Caco-2 (cell line): Measurements from ENCODE around the gene COQ5. TPM values are rescaled to one million over a fixed set of nuclear protein-coding genes. Genes with fewer than 3 reads are reported as not detected.
A peak's percentile ranks its signal among the peaks of the same experiment; 100 is the strongest.

Source experiments
- BruUV-seq: library from RNA; stranded (reverse); fragments of 400-500 nt; replicated peaks from 2 replicates; lab custom pipeline; 2021; lab: Mats Ljungman, UMichigan
- CTCF ChIA-PET: fragments of 300-600 bp; sonication (Branson Sonifier 250); formaldehyde crosslinking; loops from one replicate; lab custom pipeline; 2022; ENCODE audit warnings: antibody characterized with exemption; lab: Charles Lee
- POLR2A ChIA-PET: fragments of 300-600 bp; sonication (Branson Sonifier 250); formaldehyde crosslinking; loops from one replicate; lab custom pipeline; 2022; ENCODE audit warnings: antibody characterized with exemption; lab: Charles Lee
- DNase-seq, 2 experiments: peaks; one replicate each; pipeline versions ENCODE4 v3.0.0 to v3.0.0-alpha.2; 2020 to 2022
- H3K27me3 ChIP-seq: replicated peaks from 2 replicates; pipeline ENCODE4 v1.6.0; 2011; ENCODE audit warnings: low read length; ENCODE audit not compliant: control insufficient read depth, insufficient read depth
- H3K36me3 ChIP-seq: 2 replicates; pipeline ENCODE4 v1.5.1; 2011; ENCODE audit warnings: low read length; ENCODE audit not compliant: control insufficient read depth, insufficient read depth
- H3K4me1 ChIP-seq: fragments of 250-450 bp; sonication (Bioruptor Pico); 2 replicates; pipeline ENCODE4 v1.5.1; 2020; ENCODE audit warnings: mild to moderate bottlenecking
- H3K4me3 ChIP-seq: 2 replicates; pipeline ENCODE4 v1.5.1; 2011; ENCODE audit warnings: low read depth, mild to moderate bottlenecking, control low read depth, low read length
- H3K9me3 ChIP-seq: fragments of 250-450 bp; sonication (Bioruptor Pico); 2 replicates; pipeline ENCODE4 v1.5.1; 2020; ENCODE audit warnings: mild to moderate bottlenecking, moderate library complexity
- H3K27ac Mint-ChIP-seq: one replicate; pipeline ENCODE4 v1.8.0; 2022; ENCODE audit warnings: mixed read lengths; ENCODE audit not compliant: unreplicated experiment
- H3K27me3 Mint-ChIP-seq: one replicate; pipeline ENCODE4 v1.8.0; 2022; ENCODE audit warnings: mixed read lengths; ENCODE audit not compliant: insufficient read depth, unreplicated experiment
- H3K36me3 Mint-ChIP-seq: one replicate; pipeline ENCODE4 v1.8.0; 2022; ENCODE audit warnings: mild to moderate bottlenecking, mixed read lengths; ENCODE audit not compliant: insufficient read depth, unreplicated experiment
- H3K4me1 Mint-ChIP-seq: one replicate; pipeline ENCODE4 v1.8.0; 2022; ENCODE audit warnings: low read depth, mixed read lengths; ENCODE audit not compliant: unreplicated experiment
- H3K4me3 Mint-ChIP-seq: one replicate; pipeline ENCODE4 v1.8.0; 2022; ENCODE audit warnings: mild to moderate bottlenecking, moderate library complexity, mixed read lengths; ENCODE audit not compliant: unreplicated experiment
- H3K9me3 Mint-ChIP-seq: one replicate; pipeline ENCODE4 v1.8.0; 2022; ENCODE audit warnings: mixed read lengths; ENCODE audit not compliant: unreplicated experiment
- CTCF ChIP-seq, 2 experiments: fragments of 200-600 bp in 1 of 2; IDR thresholded peaks; 1 replicate in 1 of 2; 2 replicates in 1 of 2; pipeline versions ENCODE4 v1.5.1 to v1.8.0; 2011 to 2022; ENCODE audit warnings: antibody characterized with exemption in 1 of 2, control low read depth in 1 of 2, inconsistent platforms in 1 of 2, low read depth in 1 of 2, low read length in 1 of 2, mild to moderate bottlenecking in 1 of 2, moderate library complexity in 1 of 2; ENCODE audit not compliant: insufficient read depth in 1 of 2, severe bottlenecking in 1 of 2, unreplicated experiment in 1 of 2
- intact Hi-C: fragments of 100-400 bp; cut with micrococcal nuclease; formaldehyde crosslinking; loops from one replicate; pipeline ENCODE4 v1.10.0; 2022; ENCODE audit not compliant: unreplicated experiment
- total RNA-seq: library from RNA; stranded (reverse); gene quantifications from 2 replicates; pipeline ENCODE4 v1.2.3, GENCODE V29; 2022

Gene COQ5
- total RNA-seq, 1 experiment from 2014 or later, result 20.7 TPM

GRCh38 chr12:120468821-120469449, 60.0 kb downstream of the COQ5 start:
- Histone ChIP-seq H3K4me3 (peak overlapping the region; percentile 80), H3K27me3 (no peaks in the 10 kb centered on the region), H3K9me3 (no peaks in the 10 kb centered on the region), H3K4me1 (peaks cover 5% of the 10 kb centered on the region), H3K36me3 (no peaks in the 10 kb centered on the region)
- Mint-ChIP-seq H3K27me3 (no peaks in the 10 kb centered on the region), H3K36me3 (peaks cover 54% of the 10 kb centered on the region), H3K4me1 (peaks cover 4% of the 10 kb centered on the region), H3K9me3 (no peaks in the 10 kb centered on the region), H3K27ac (peak overlapping the region; percentile 79), H3K4me3 (peak overlapping the region; percentile 85)
- ChIA-PET CTCF (interaction anchor here (0.7 to 1.2 kb wide), 5 partner anchors 12 to 241 kb away, joined by 3 to 5 read pairs (median 3); no protein-coding TSS in a partner anchor), POLR2A (interaction anchor here (0.7 to 1.6 kb wide), 2 partner anchors 12 to 112 kb away, joined by 5 to 12 read pairs; partner anchors contain the start of gene POP5)
- peak in 1 of 2 experiments; percentile 41 for DNase-seq
- TF ChIP-seq CTCF (IDR thresholded peaks at IDR 0.05; ENCODE audit: insufficient read depth in 1 of 2, low read depth in 1 of 2, low read length in 1 of 2, severe bottlenecking in 1 of 2, unreplicated experiment in 1 of 2), result no peak
- intact Hi-C loops, result loop anchor here (1.0 to 5.0 kb wide), 3 partner anchors 22 to 58 kb away; partner anchors contain the start of genes COQ5, DYNLL1, GATC and TRIAP1
- no TSS peak for BruUV-seq

GRCh38 chr12:120468325-120468820, 60.6 kb downstream of the COQ5 start:
- POLR2A ChIA-PET, result interaction anchor here (1.6 kb wide), 1 partner anchor 113 kb away, joined by 5 read pairs; the partner anchor contains the start of gene POP5
- H3K9me3 Mint-ChIP-seq, result no peaks in the 10 kb centered on the region
- peak; percentile 44 to 53 for DNase-seq
- peaks cover 59% of the 10 kb centered on the region for H3K36me3 Mint-ChIP-seq
- peak overlapping the region; percentile 85 for H3K4me3 Mint-ChIP-seq
- H3K4me1 Mint-ChIP-seq, result no peaks in the 10 kb centered on the region
- TF ChIP-seq CTCF (IDR thresholded peaks at IDR 0.05; ENCODE audit: insufficient read depth in 1 of 2, low read depth in 1 of 2, low read length in 1 of 2, severe bottlenecking in 1 of 2, unreplicated experiment in 1 of 2), result no peak
- Histone ChIP-seq H3K9me3 (no peaks in the 10 kb centered on the region), H3K4me1 (peaks cover 5% of the 10 kb centered on the region; the same call in 1 of the 2 replicates), H3K36me3 (0 out of 2 replicates have a peak, but pooled peaks cover 1% of the 10 kb centered on the region), H3K4me3 (peak overlapping the region; percentile 80), H3K27me3 (no peaks in the 10 kb centered on the region)
- CTCF ChIA-PET, result interaction anchor here (0.6 to 1.2 kb wide), 4 partner anchors 11 to 267 kb away, joined by 3 to 4 read pairs (median 4); no protein-coding TSS in a partner anchor
- no peaks in the 10 kb centered on the region for H3K27me3 Mint-ChIP-seq
- intact Hi-C loops, result loop anchor here (2.0 to 5.0 kb wide), 2 partner anchors 22 to 59 kb away; partner anchors contain the start of genes COQ5, GATC and TRIAP1
- TSS peak; percentile 47 for BruUV-seq
- peak overlapping the region; percentile 79 for H3K27ac Mint-ChIP-seq

- no peaks in the 10 kb centered on the region for H3K9me3 ChIP-seq
- TF ChIP-seq CTCF (IDR thresholded peaks at IDR 0.05; ENCODE audit: insufficient read depth in 1 of 2, low read depth in 1 of 2, low read length in 1 of 2, severe bottlenecking in 1 of 2, unreplicated experiment in 1 of 2), result no peak
- no peak overlapping the region for H3K27ac Mint-ChIP-seq
- H3K36me3 ChIP-seq, result peaks cover 2% of the 10 kb centered on the region; the same call in 1 of the 2 replicates
- no peaks in the 10 kb centered on the region for H3K27me3 Mint-ChIP-seq
- peak overlapping the region; percentile 85 for H3K4me3 Mint-ChIP-seq
- H3K4me1 Mint-ChIP-seq, result no peaks in the 10 kb centered on the region
- intact Hi-C loops, result loop anchor here (2.0 to 5.0 kb wide), 3 partner anchors 60 to 143 kb away; partner anchors contain the start of gene COQ5
- H3K4me3 ChIP-seq, result no peak overlapping the region
- CTCF ChIA-PET, result interaction anchor here (0.5 to 2.2 kb wide), 7 partner anchors 10 to 266 kb away, joined by 3 to 6 read pairs (median 3); no protein-coding TSS in a partner anchor
- H3K36me3 Mint-ChIP-seq, result peaks cover 69% of the 10 kb centered on the region
- no TSS peak for BruUV-seq
- no peak for DNase-seq
- H3K4me1 ChIP-seq, result peaks cover 5% of the 10 kb centered on the region; the same call in 1 of the 2 replicates
- no peaks in the 10 kb centered on the region for H3K27me3 ChIP-seq
- H3K9me3 Mint-ChIP-seq, result no peaks in the 10 kb centered on the region
- POLR2A ChIA-PET, result interaction anchor here (0.5 kb wide), 1 partner anchor 35 kb away, joined by 5 read pairs; no protein-coding TSS in a partner anchor
Measured at GRCh38 chr12:120467439-120467838, 61.5 kb downstream of the COQ5 start.
